ENCODE measurements around the gene NLGN1. TPM values are rescaled to one million over a fixed set of nuclear protein-coding genes. Genes with fewer than 3 reads are reported as not detected.

Gene NLGN1
- total RNA-seq, 4 donors from 2014 or later, result 2.2 to 5.8 (median 3.0) TPM

GRCh38 chr3:173744895-173745294 lies 347.4 kb downstream of the NLGN1 start:
- peaks cover 8% of the 10 kb centered on the region for H3K4me1 ChIP-seq
- H3K36me3 ChIP-seq, result no peaks in the 10 kb centered on the region
- no peak overlapping the region for H3K27ac ChIP-seq
- no peaks in the 10 kb centered on the region for H3K27me3 ChIP-seq
- TF ChIP-seq POLR2A (IDR thresholded peaks at IDR 0.05), result no peak
- no peak for TF ChIP-seq POLR2AphosphoS5 (IDR thresholded peaks at IDR 0.05)
- TF ChIP-seq EP300 (IDR thresholded peaks at IDR 0.05), result no peak
- no peak for TF ChIP-seq CTCF (IDR thresholded peaks at IDR 0.05)
- WGBS, result 95% methylated on average over 4 of the region's 4 CpGs
- H3K4me3 ChIP-seq, result no peak overlapping the region
- no peaks in the 10 kb centered on the region for H3K9me3 ChIP-seq
- no peak for DNase-seq (ENCODE audit: low spot score in 2 of 2)

GRCh38 chr3:173745952-173746682 lies 348.6 kb downstream of the NLGN1 start:
- Histone ChIP-seq H3K9me3 (no peaks in the 10 kb centered on the region), H3K36me3 (no peaks in the 10 kb centered on the region), H3K27me3 (no peaks in the 10 kb centered on the region), H3K4me3 (no peak overlapping the region), H3K27ac (no peak overlapping the region), H3K4me1 (peaks cover 8% of the 10 kb centered on the region)
- TF ChIP-seq CTCF (IDR thresholded peaks at IDR 0.05), result no peak
- TF ChIP-seq POLR2A (IDR thresholded peaks at IDR 0.05), result no peak
- no peak for TF ChIP-seq EP300 (IDR thresholded peaks at IDR 0.05)
- no peak for TF ChIP-seq POLR2AphosphoS5 (IDR thresholded peaks at IDR 0.05)
- 86% methylated on average over 4 of the region's 4 CpGs for WGBS
- DNase-seq (ENCODE audit: low spot score in 2 of 2), result no peak

GRCh38 chr3:173747427-173747826 lies 349.9 kb downstream of the NLGN1 start:
- Histone ChIP-seq H3K27me3 (no peaks in the 10 kb centered on the region), H3K4me1 (peaks cover 8% of the 10 kb centered on the region), H3K9me3 (no peaks in the 10 kb centered on the region), H3K36me3 (no peaks in the 10 kb centered on the region), H3K4me3 (no peak overlapping the region), H3K27ac (no peak overlapping the region)
- WGBS, result 87% methylated on average over 3 of the region's 3 CpGs
- no peak for DNase-seq (ENCODE audit: low spot score in 2 of 2)
- TF ChIP-seq POLR2AphosphoS5 (IDR thresholded peaks at IDR 0.05) (no peak), EP300 (IDR thresholded peaks at IDR 0.05) (no peak), POLR2A (IDR thresholded peaks at IDR 0.05) (no peak), CTCF (IDR thresholded peaks at IDR 0.05) (no peak)

GRCh38 chr3:173748105-173748504 lies 350.6 kb downstream of the NLGN1 start:
- WGBS, result 90% methylated on average over 1 of the region's 1 CpG
- Histone ChIP-seq H3K27me3 (no peaks in the 10 kb centered on the region), H3K4me1 (peaks cover 5% of the 10 kb centered on the region), H3K36me3 (no peaks in the 10 kb centered on the region), H3K27ac (no peak overlapping the region), H3K9me3 (no peaks in the 10 kb centered on the region), H3K4me3 (no peak overlapping the region)
- TF ChIP-seq CTCF (IDR thresholded peaks at IDR 0.05), result no peak
- no peak for TF ChIP-seq POLR2AphosphoS5 (IDR thresholded peaks at IDR 0.05)
- no peak for TF ChIP-seq EP300 (IDR thresholded peaks at IDR 0.05)
- no peak for TF ChIP-seq POLR2A (IDR thresholded peaks at IDR 0.05)
- no peak for DNase-seq (ENCODE audit: low spot score in 2 of 2)

GRCh38 chr3:173750095-173750494 lies 352.6 kb downstream of the NLGN1 start:
- Histone ChIP-seq H3K4me3 (no peak overlapping the region), H3K9me3 (no peaks in the 10 kb centered on the region), H3K27me3 (no peaks in the 10 kb centered on the region), H3K27ac (no peak overlapping the region), H3K36me3 (no peaks in the 10 kb centered on the region), H3K4me1 (no peaks in the 10 kb centered on the region)
- WGBS, result 52% methylated on average over 2 of the region's 2 CpGs
- DNase-seq (ENCODE audit: low spot score in 2 of 2), result no peak
- TF ChIP-seq POLR2A (IDR thresholded peaks at IDR 0.05) (no peak), POLR2AphosphoS5 (IDR thresholded peaks at IDR 0.05) (no peak), CTCF (IDR thresholded peaks at IDR 0.05) (no peak), EP300 (IDR thresholded peaks at IDR 0.05) (no peak)

Data from suprapubic skin (tissue), 4 donors.